GM13977 (cell line): ENCODE data around the gene FAM221B.

Source experiments
- DNase-seq: peaks from one replicate; pipeline ENCODE4 v3.0.0; 2012; ENCODE audit warnings: low spot score
- in situ Hi-C: fragments of 300-500 bp; cut with MboI; formaldehyde crosslinking; loops from one replicate; pipeline ENCODE4 v1.12.0; 2022; ENCODE audit warnings: low sequenced_read_pairs, low pct_unique_long_range_greater_than_20kb, mixed read lengths, inconsistent platforms; ENCODE audit not compliant: unreplicated experiment
- TF ChIP-seq, protein P1 (sequence below): IDR thresholded peaks from 2 replicates; pipeline ENCODE4 v1.5.1; 2012; ENCODE audit warnings: mild to moderate bottlenecking, control low read depth; ENCODE audit not compliant: insufficient read depth; ENCODE audit errors: extremely low read depth, missing control alignments

The FAM221B gene

GRCh38 chr9:35814841-35815543, 13.5 kb downstream of the FAM221B start, which contains the start of gene HINT2:
HINT2 (minus strand) TSS chr9:35815042; CDS start chr9:35814979, 63 bp downstream.
- peak; percentile 96 for DNase-seq
- in situ Hi-C loops: no loop called here
- TF ChIP-seq, protein P1, sequence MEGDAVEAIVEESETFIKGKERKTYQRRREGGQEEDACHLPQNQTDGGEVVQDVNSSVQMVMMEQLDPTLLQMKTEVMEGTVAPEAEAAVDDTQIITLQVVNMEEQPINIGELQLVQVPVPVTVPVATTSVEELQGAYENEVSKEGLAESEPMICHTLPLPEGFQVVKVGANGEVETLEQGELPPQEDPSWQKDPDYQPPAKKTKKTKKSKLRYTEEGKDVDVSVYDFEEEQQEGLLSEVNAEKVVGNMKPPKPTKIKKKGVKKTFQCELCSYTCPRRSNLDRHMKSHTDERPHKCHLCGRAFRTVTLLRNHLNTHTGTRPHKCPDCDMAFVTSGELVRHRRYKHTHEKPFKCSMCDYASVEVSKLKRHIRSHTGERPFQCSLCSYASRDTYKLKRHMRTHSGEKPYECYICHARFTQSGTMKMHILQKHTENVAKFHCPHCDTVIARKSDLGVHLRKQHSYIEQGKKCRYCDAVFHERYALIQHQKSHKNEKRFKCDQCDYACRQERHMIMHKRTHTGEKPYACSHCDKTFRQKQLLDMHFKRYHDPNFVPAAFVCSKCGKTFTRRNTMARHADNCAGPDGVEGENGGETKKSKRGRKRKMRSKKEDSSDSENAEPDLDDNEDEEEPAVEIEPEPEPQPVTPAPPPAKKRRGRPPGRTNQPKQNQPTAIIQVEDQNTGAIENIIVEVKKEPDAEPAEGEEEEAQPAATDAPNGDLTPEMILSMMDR: no peak

- in situ Hi-C loops: no loop called here
- peak; percentile 49 for DNase-seq
- TF ChIP-seq, protein P1: peak; percentile 30
Observed at GRCh38 chr9:35814106-35814840, 14.3 kb downstream of the FAM221B start.

- in situ Hi-C loops: no loop called here
- TF ChIP-seq, protein P1: no peak
- no peak for DNase-seq
Observed at GRCh38 chr9:35813434-35814105, 15.0 kb downstream of the FAM221B start.

DNA sequence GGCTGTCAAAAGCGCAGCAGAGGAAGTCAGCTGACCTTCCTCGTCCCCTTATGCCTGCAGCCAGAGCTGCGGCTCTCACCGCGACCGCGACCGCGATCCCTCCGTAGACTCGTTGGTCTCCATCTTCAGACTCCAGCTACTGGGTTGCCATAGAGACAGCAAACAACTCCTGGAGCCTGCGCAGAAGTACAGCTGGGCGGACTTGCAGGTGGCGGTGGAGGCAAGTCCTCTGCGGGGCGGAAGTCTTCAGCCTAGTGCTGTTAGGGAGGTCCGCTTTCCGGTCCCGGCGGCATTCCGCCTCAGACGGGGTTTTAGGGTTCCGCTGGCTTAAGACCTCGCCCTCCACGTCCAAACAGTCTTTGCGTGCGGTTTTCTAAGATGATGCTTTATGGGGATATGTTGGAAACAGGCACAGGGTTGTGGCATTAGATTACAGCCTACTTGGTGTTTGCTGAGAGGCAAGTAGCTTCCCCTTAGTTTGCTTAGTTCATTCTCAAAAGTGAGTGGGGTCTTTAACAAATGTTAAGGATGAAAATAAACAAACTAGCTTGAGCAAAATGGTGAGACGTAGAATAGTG, 16.4 kb downstream of the FAM221B start, which contains the start of gene SPAG8:
TSS of gene SPAG8 (minus strand) at position 238 of the 578 bp plus-strand sequence. CDS start at position 123, 115 bp downstream.
- peak; percentile 95 for DNase-seq
- TF ChIP-seq, protein P1: no peak
- in situ Hi-C loops: no loop called here

GRCh38 chr9:35811381-35812024, 17.0 kb downstream of the FAM221B start:
- in situ Hi-C loops: no loop called here
- DNase-seq: no peak
- TF ChIP-seq, protein P1: no peak

GRCh38 chr9:35810122-35810521, 18.4 kb downstream of the FAM221B start:
- in situ Hi-C loops: no loop called here
- TF ChIP-seq, protein P1: no peak
- no peak for DNase-seq
